ENCODE data around the gene MMP17. TPM values are rescaled to one million over a fixed set of nuclear protein-coding genes. Genes with fewer than 3 reads are reported as not detected.

MMP17 gene
- polyA plus RNA-seq, 1 donor from 2014 or later: 79.0 TPM

- Histone ChIP-seq H2AFZ (ENCODE audit: low read depth, low read length) (no peak overlapping the region), H4K20me1 (ENCODE audit: insufficient read depth) (peaks cover 14% of the 10 kb centered on the region)
Observed at GRCh38 chr12:131896080-131896810, 68.1 kb downstream of the MMP17 start.

DNA sequence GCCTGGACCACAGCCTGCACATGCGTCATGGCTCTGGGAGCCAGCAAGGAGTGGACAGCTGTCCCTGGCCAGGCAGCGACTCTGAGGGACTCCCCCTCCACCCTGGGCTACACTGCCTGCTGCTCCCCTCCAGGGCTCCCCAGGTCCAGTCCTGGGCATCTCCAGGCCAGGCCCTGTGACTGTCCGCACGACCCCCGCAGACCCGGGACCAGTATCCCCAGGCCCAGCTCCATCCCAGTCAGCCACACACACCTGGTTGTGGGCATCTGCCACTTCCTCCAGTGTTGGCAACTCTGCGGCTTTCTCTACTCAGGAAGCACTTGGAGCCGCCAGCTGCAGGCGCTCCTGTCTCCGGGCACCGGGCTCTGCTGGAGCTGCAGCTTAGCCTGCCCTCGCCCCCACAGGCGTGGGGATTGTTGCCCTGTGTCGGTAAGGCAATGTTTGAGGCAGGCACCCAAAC, 68.6 kb downstream of the MMP17 start:
- H3K4me3 ChIP-seq (ENCODE audit: low read length): peak overlapping the region; percentile 94
- H3K9me3 ChIP-seq (ENCODE audit: low read length): no peaks in the 10 kb centered on the region
- peaks cover 55% of the 10 kb centered on the region for H3K79me2 ChIP-seq (replicated peaks; ENCODE audit: insufficient read depth, low read length)
- no peak overlapping the region for H3K4me2 ChIP-seq (ENCODE audit: low read length)
- H4K20me1 ChIP-seq (ENCODE audit: insufficient read depth): peaks cover 14% of the 10 kb centered on the region
- no peaks in the 10 kb centered on the region for H3K27me3 ChIP-seq (ENCODE audit: insufficient read depth, low read depth, low read length)
- H2AFZ ChIP-seq (ENCODE audit: low read depth, low read length): no peak overlapping the region
- H3F3A ChIP-seq (ENCODE audit: insufficient read depth, low read length, poor library complexity, severe bottlenecking): no peaks in the 10 kb centered on the region
- no peak overlapping the region for H3K27ac ChIP-seq (ENCODE audit: low read length)
- no peaks in the 10 kb centered on the region for H3K9me2 ChIP-seq (ENCODE audit: insufficient read depth, low read length)
- H3K9ac ChIP-seq (ENCODE audit: low read length): peak overlapping the region; percentile 77
- no peaks in the 10 kb centered on the region for H3K36me3 ChIP-seq (ENCODE audit: insufficient read depth, low read length)
- TF ChIP-seq EZH2 (IDR thresholded peaks at IDR 0.05; ENCODE audit: borderline replicate concordance, insufficient read depth, low read length, poor library complexity, severe bottlenecking) (no peak), EP300 (conservative IDR thresholded peaks at IDR 0.05; ENCODE audit: poor library complexity, severe bottlenecking) (no peak), RAD21 (conservative IDR thresholded peaks at IDR 0.05) (no peak), POLR2AphosphoS5 (IDR thresholded peaks at IDR 0.05) (no peak), TAF1 (IDR thresholded peaks at IDR 0.05; ENCODE audit: low read depth) (no peak), CTCF (IDR thresholded peaks at IDR 0.05; ENCODE audit: poor library complexity, severe bottlenecking) (no peak)
- TF ChIP-seq, protein P1, sequence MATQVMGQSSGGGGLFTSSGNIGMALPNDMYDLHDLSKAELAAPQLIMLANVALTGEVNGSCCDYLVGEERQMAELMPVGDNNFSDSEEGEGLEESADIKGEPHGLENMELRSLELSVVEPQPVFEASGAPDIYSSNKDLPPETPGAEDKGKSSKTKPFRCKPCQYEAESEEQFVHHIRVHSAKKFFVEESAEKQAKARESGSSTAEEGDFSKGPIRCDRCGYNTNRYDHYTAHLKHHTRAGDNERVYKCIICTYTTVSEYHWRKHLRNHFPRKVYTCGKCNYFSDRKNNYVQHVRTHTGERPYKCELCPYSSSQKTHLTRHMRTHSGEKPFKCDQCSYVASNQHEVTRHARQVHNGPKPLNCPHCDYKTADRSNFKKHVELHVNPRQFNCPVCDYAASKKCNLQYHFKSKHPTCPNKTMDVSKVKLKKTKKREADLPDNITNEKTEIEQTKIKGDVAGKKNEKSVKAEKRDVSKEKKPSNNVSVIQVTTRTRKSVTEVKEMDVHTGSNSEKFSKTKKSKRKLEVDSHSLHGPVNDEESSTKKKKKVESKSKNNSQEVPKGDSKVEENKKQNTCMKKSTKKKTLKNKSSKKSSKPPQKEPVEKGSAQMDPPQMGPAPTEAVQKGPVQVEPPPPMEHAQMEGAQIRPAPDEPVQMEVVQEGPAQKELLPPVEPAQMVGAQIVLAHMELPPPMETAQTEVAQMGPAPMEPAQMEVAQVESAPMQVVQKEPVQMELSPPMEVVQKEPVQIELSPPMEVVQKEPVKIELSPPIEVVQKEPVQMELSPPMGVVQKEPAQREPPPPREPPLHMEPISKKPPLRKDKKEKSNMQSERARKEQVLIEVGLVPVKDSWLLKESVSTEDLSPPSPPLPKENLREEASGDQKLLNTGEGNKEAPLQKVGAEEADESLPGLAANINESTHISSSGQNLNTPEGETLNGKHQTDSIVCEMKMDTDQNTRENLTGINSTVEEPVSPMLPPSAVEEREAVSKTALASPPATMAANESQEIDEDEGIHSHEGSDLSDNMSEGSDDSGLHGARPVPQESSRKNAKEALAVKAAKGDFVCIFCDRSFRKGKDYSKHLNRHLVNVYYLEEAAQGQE (IDR thresholded peaks at IDR 0.05; ENCODE audit: borderline replicate concordance): no peak

More at GRCh38 chr12:131896080-131896810, 68.1 kb downstream of the MMP17 start:
- Histone ChIP-seq H3K4me3 (ENCODE audit: low read length) (peak overlapping the region; percentile 94), H3K36me3 (ENCODE audit: insufficient read depth, low read length) (no peaks in the 10 kb centered on the region), H3K4me2 (ENCODE audit: low read length) (peak overlapping the region; percentile 95), H3K79me2 (replicated peaks; ENCODE audit: insufficient read depth, low read length) (peaks cover 50% of the 10 kb centered on the region), H3F3A (ENCODE audit: insufficient read depth, low read length, poor library complexity, severe bottlenecking) (no peaks in the 10 kb centered on the region), H3K27me3 (ENCODE audit: insufficient read depth, low read depth, low read length) (no peaks in the 10 kb centered on the region), H3K27ac (ENCODE audit: low read length) (no peak overlapping the region), H3K9me2 (ENCODE audit: insufficient read depth, low read length) (no peaks in the 10 kb centered on the region), H3K9me3 (ENCODE audit: low read length) (no peaks in the 10 kb centered on the region), H3K9ac (ENCODE audit: low read length) (peak overlapping the region; percentile 77)
- TF ChIP-seq CTCF (IDR thresholded peaks at IDR 0.05; ENCODE audit: poor library complexity, severe bottlenecking): no peak
- peak; percentile 17 for TF ChIP-seq TAF1 (IDR thresholded peaks at IDR 0.05; ENCODE audit: low read depth)
- TF ChIP-seq EP300 (conservative IDR thresholded peaks at IDR 0.05; ENCODE audit: poor library complexity, severe bottlenecking): no peak
- TF ChIP-seq SMC3 (conservative IDR thresholded peaks at IDR 0.05; ENCODE audit: poor library complexity): peak; percentile 29
- TF ChIP-seq, protein P1 (IDR thresholded peaks at IDR 0.05; ENCODE audit: borderline replicate concordance): no peak
- no peak for TF ChIP-seq EZH2 (IDR thresholded peaks at IDR 0.05; ENCODE audit: borderline replicate concordance, insufficient read depth, low read length, poor library complexity, severe bottlenecking)
- TF ChIP-seq MXI1 (conservative IDR thresholded peaks at IDR 0.05; ENCODE audit: poor library complexity, severe bottlenecking): peak; percentile 44
- peak; percentile 25 for TF ChIP-seq RAD21 (conservative IDR thresholded peaks at IDR 0.05)
- TF ChIP-seq POLR2AphosphoS5 (IDR thresholded peaks at IDR 0.05): no peak

All from neural cell (in vitro differentiated cells).